ENCODE results near the gene ZNF574. TPM values are rescaled to one million over a fixed set of nuclear protein-coding genes. Genes with fewer than 3 reads are reported as not detected.
A peak's percentile ranks its signal among the peaks of the same experiment; 100 is the strongest.

ZNF574 gene
- total and polyA plus RNA-seq, 12 donors, result 2.7 to 16.9 (median 11.4) TPM

DNA sequence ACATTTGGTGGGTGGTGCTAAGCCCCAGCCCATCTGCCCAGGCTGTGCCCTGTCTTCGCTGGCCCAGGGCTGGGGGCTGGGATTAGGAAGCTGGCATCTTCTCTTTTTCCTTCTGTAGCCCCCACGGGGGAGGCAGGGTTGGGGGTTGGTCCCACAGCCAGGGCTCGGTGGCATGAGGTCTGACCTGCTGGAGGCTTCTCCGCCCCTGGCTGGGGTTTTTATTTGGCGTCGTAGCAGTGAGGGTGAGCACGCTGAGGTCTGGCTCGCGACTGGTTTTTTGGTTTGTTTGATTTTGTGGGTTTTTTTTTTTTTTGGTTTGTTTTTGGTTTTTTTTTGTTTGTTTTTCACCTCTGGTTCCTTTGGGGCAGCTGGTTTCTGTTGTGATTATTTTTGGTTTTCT is 14.7 kb downstream of the ZNF574 start:
- Histone ChIP-seq H3K4me3 (no peak overlapping the region), H3K4me1 (replicated peaks in 1 of 2) (no peaks in the 10 kb centered on the region), H3K36me3 (replicated peaks in 1 of 2) (no peaks in the 10 kb centered on the region), H3K27me3 (no peaks in the 10 kb centered on the region), H3K9me3 (replicated peaks in 1 of 3) (no peaks in the 10 kb centered on the region), H3K27ac (no peak overlapping the region)
- intact Hi-C loops (cut with DNase I), result no loop called here
- WGBS, 4 donors, result 71 to 80% (median 77%) methylated on average over 9 of the region's 9 CpGs
- no peak for TF ChIP-seq POLR2A (IDR thresholded peaks at IDR 0.05)
- TF ChIP-seq, protein P1, sequence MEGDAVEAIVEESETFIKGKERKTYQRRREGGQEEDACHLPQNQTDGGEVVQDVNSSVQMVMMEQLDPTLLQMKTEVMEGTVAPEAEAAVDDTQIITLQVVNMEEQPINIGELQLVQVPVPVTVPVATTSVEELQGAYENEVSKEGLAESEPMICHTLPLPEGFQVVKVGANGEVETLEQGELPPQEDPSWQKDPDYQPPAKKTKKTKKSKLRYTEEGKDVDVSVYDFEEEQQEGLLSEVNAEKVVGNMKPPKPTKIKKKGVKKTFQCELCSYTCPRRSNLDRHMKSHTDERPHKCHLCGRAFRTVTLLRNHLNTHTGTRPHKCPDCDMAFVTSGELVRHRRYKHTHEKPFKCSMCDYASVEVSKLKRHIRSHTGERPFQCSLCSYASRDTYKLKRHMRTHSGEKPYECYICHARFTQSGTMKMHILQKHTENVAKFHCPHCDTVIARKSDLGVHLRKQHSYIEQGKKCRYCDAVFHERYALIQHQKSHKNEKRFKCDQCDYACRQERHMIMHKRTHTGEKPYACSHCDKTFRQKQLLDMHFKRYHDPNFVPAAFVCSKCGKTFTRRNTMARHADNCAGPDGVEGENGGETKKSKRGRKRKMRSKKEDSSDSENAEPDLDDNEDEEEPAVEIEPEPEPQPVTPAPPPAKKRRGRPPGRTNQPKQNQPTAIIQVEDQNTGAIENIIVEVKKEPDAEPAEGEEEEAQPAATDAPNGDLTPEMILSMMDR (IDR thresholded peaks at IDR 0.05), result no peak
- no peak for DNase-seq

- 80 to 89% (median 84%) methylated on average over 8 to 13 of the region's 13 CpGs for WGBS, 4 donors
- H3K9me3 ChIP-seq (replicated peaks in 1 of 3), result no peaks in the 10 kb centered on the region
- H3K27ac ChIP-seq, result no peak overlapping the region
- no peak for TF ChIP-seq POLR2A (IDR thresholded peaks at IDR 0.05)
- TF ChIP-seq, protein P1 (IDR thresholded peaks at IDR 0.05), result no peak
- H3K27me3 ChIP-seq, result peaks cover under 1% of the 10 kb centered on the region
- no peaks in the 10 kb centered on the region for H3K4me1 ChIP-seq (replicated peaks in 1 of 2)
- H3K4me3 ChIP-seq, result no peak overlapping the region
- intact Hi-C loops (cut with DNase I), result no loop called here
- H3K36me3 ChIP-seq (replicated peaks in 1 of 2), result no peaks in the 10 kb centered on the region
- DNase-seq, result no peak
Observed at GRCh38 chr19:42091300-42091699, 15.3 kb downstream of the ZNF574 start.

GRCh38 chr19:42091742-42092141 is 15.8 kb downstream of the ZNF574 start:
- Histone ChIP-seq H3K36me3 (replicated peaks in 1 of 2) (no peaks in the 10 kb centered on the region), H3K9me3 (replicated peaks in 1 of 3) (no peaks in the 10 kb centered on the region), H3K4me3 (no peak overlapping the region), H3K27ac (no peak overlapping the region), H3K4me1 (replicated peaks in 1 of 2) (no peaks in the 10 kb centered on the region), H3K27me3 (peaks cover 4% of the 10 kb centered on the region)
- no peak for TF ChIP-seq POLR2A (IDR thresholded peaks at IDR 0.05)
- TF ChIP-seq, protein P1 (IDR thresholded peaks at IDR 0.05), result no peak
- peak in 6 of 7 donors; percentile 36 to 71 (median 52) for DNase-seq
- intact Hi-C loops (cut with DNase I), result no loop called here
- 55 to 57% methylated on average over 10 of the region's 10 CpGs; no CpG with 5 or more reads in 2 of the 4 donors for WGBS, 4 donors

DNA sequence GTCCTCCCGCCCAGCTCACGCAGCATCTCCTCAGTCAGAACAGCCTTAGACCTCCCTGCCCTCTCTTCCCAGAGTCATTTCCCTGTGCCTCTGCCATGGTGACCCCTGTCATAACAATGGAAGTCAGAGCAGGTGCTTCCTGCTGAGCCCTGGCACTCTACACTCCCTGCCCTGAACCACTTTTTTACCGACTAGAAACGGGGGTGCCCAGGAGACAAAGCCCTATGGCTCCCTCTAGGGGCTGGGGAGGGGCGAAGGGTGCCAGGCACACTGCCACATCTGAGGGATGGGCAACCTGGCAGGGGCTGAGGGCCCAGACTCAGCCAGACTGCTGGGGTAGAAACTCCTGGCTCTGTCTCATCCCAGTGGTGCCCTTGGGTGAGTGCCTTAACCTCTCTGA is 16.4 kb downstream of the ZNF574 start:
- DNase-seq, result peak in 2 of 7 donors; percentile 31 to 37
- WGBS, 4 donors, result 29 to 44% (median 35%) methylated on average over 5 of the region's 5 CpGs
- Histone ChIP-seq H3K9me3 (replicated peaks in 1 of 3) (no peaks in the 10 kb centered on the region), H3K4me1 (replicated peaks in 1 of 2) (no peaks in the 10 kb centered on the region), H3K27me3 (peaks cover 4% of the 10 kb centered on the region), H3K36me3 (replicated peaks in 1 of 2) (no peaks in the 10 kb centered on the region), H3K4me3 (no peak overlapping the region), H3K27ac (no peak overlapping the region)
- TF ChIP-seq, protein P1 (IDR thresholded peaks at IDR 0.05), result peak; percentile 8 to 34 (median 22)
- no peak for TF ChIP-seq POLR2A (IDR thresholded peaks at IDR 0.05)
- intact Hi-C loops (cut with DNase I), result no loop called here

All from adrenal gland (tissue), 12 donors.